Glutamatergic neuron (in vitro differentiated cells): ENCODE data around the gene COL28A1. TPM values are rescaled to one million over a fixed set of nuclear protein-coding genes. Genes with fewer than 3 reads are reported as not detected.

Experiments used
- DNase-seq: peaks from one replicate; pipeline ENCODE4 v3.0.0; 2022
- H3K27ac Mint-ChIP-seq: one replicate; pipeline ENCODE4 v1.8.0; 2020; ENCODE audit warnings: mild to moderate bottlenecking, mixed read lengths, inconsistent platforms; ENCODE audit not compliant: unreplicated experiment
- H3K27me3 Mint-ChIP-seq: one replicate; pipeline ENCODE4 v1.8.0; 2020; ENCODE audit warnings: mild to moderate bottlenecking, moderate library complexity, mixed read lengths, inconsistent platforms; ENCODE audit not compliant: unreplicated experiment
- H3K36me3 Mint-ChIP-seq: one replicate; pipeline ENCODE4 v1.8.0; 2020; ENCODE audit warnings: mild to moderate bottlenecking, mixed read lengths, inconsistent platforms; ENCODE audit not compliant: unreplicated experiment
- H3K4me1 Mint-ChIP-seq: one replicate; pipeline ENCODE4 v1.8.0; 2020; ENCODE audit warnings: mild to moderate bottlenecking, low read depth, mixed read lengths, inconsistent platforms; ENCODE audit not compliant: unreplicated experiment
- H3K4me3 Mint-ChIP-seq: one replicate; pipeline ENCODE4 v1.8.0; 2020; ENCODE audit warnings: mild to moderate bottlenecking, mixed read lengths, inconsistent platforms; ENCODE audit not compliant: unreplicated experiment
- H3K9me3 Mint-ChIP-seq: one replicate; pipeline ENCODE4 v1.8.0; 2020; ENCODE audit warnings: mild to moderate bottlenecking, moderate library complexity, mixed read lengths, inconsistent platforms; ENCODE audit not compliant: unreplicated experiment
- CTCF ChIP-seq: fragments of 200-600 bp; sonication (generic); IDR thresholded peaks from one replicate; pipeline ENCODE4 v1.5.0; 2021; ENCODE audit not compliant: partially characterized antibody, unreplicated experiment
- total RNA-seq: library from RNA; stranded (reverse); fragmentation: NEBNext Ultra II Directional; extraction: Animal tissue kit (Norgen Biotek cat#: 25700); gene quantifications from one replicate; pipeline ENCODE4 v1.2.1, GENCODE V29; 2021; ENCODE audit not compliant: unreplicated experiment

Gene COL28A1
- total RNA-seq, 1 donor from 2014 or later: 0.39 TPM

DNA sequence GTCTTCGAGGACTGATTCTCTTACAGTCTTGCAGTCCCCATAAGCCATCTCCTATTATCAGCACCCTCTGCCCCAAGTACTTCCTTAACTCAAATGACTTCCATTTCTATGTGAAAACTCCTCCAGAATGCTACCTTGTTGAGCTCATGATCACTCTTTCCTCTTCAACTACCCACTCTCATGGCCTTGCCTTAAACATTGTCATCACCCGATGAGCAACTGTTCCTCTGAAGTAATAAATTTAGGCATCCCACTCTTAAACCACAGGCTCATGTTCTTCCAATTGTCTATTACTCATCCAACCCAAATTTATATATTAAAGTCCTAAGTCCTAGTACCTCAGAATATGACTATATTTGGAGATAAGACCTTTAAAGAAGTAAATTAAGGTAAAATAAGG, 200.5 kb downstream of the COL28A1 start:
- Mint-ChIP-seq H3K27ac (no peak overlapping the region), H3K36me3 (no peaks in the 10 kb centered on the region), H3K4me3 (no peak overlapping the region), H3K27me3 (no peaks in the 10 kb centered on the region), H3K4me1 (peaks cover 9% of the 10 kb centered on the region), H3K9me3 (no peaks in the 10 kb centered on the region)
- TF ChIP-seq CTCF: no peak
- no peak for DNase-seq

DNA sequence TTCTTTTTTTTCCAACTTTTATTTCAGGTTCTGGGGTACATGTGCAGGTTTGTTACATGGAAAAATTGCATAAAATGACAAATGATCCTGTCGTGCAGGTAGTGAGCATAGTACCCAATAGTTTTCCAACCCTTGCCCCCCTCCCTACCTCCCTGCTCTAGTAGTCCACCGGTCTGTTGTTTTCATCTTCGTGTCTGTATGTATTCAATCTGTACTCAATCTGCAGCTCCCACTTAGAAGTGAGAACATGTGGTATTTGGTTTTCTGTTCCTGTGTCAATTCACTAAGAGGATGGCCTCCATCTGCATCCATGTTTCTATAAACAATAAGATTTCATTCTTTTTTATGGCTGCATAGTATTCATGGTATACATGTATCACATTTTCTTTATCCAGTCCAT, 202.1 kb downstream of the COL28A1 start:
- DNase-seq: no peak
- Mint-ChIP-seq H3K4me1 (peaks cover 7% of the 10 kb centered on the region), H3K27me3 (no peaks in the 10 kb centered on the region), H3K36me3 (no peaks in the 10 kb centered on the region), H3K4me3 (no peak overlapping the region), H3K9me3 (no peaks in the 10 kb centered on the region), H3K27ac (no peak overlapping the region)
- no peak for TF ChIP-seq CTCF

- Mint-ChIP-seq H3K9me3 (no peaks in the 10 kb centered on the region), H3K27ac (no peak overlapping the region), H3K27me3 (no peaks in the 10 kb centered on the region), H3K36me3 (no peaks in the 10 kb centered on the region), H3K4me1 (peaks cover 9% of the 10 kb centered on the region), H3K4me3 (no peak overlapping the region)
- TF ChIP-seq CTCF: no peak
- DNase-seq: no peak
Observed at GRCh38 chr7:7331523-7331922, 204.2 kb downstream of the COL28A1 start.

- H3K36me3 Mint-ChIP-seq: no peaks in the 10 kb centered on the region
- H3K4me1 Mint-ChIP-seq: peaks cover 9% of the 10 kb centered on the region
- no peak overlapping the region for H3K4me3 Mint-ChIP-seq
- no peaks in the 10 kb centered on the region for H3K27me3 Mint-ChIP-seq
- peak; percentile 34 for DNase-seq
- peak overlapping the region; percentile 25 for H3K27ac Mint-ChIP-seq
- no peaks in the 10 kb centered on the region for H3K9me3 Mint-ChIP-seq
- TF ChIP-seq CTCF: no peak
Observed at GRCh38 chr7:7330997-7331396, 204.7 kb downstream of the COL28A1 start.

GRCh38 chr7:7329326-7329725, 206.3 kb downstream of the COL28A1 start:
- Mint-ChIP-seq H3K4me3 (no peak overlapping the region), H3K4me1 (peaks cover 9% of the 10 kb centered on the region), H3K36me3 (no peaks in the 10 kb centered on the region), H3K27ac (no peak overlapping the region), H3K9me3 (no peaks in the 10 kb centered on the region), H3K27me3 (no peaks in the 10 kb centered on the region)
- no peak for TF ChIP-seq CTCF
- no peak for DNase-seq
